ENCODE results near the gene FGF8.

The FGF8 gene

DNA sequence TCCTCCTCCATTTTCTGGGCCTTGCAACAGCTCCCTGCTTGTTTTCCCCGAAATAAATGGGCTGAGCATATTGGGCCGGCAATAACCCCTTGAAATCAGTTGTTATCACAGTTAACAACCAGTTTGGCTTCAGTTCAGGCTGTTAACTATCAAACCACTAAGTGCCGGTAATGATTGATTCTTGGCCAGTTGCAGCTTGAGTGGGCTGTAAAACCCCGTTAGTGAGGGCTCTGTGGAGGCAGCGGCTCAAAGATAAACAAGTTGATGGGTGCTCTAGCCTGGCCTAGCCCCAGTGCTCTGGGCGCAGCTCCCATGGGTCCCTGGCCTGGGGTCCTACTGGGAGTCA is 8.3 kb downstream of the FGF8 start:
- TF ChIP-seq, protein P1, sequence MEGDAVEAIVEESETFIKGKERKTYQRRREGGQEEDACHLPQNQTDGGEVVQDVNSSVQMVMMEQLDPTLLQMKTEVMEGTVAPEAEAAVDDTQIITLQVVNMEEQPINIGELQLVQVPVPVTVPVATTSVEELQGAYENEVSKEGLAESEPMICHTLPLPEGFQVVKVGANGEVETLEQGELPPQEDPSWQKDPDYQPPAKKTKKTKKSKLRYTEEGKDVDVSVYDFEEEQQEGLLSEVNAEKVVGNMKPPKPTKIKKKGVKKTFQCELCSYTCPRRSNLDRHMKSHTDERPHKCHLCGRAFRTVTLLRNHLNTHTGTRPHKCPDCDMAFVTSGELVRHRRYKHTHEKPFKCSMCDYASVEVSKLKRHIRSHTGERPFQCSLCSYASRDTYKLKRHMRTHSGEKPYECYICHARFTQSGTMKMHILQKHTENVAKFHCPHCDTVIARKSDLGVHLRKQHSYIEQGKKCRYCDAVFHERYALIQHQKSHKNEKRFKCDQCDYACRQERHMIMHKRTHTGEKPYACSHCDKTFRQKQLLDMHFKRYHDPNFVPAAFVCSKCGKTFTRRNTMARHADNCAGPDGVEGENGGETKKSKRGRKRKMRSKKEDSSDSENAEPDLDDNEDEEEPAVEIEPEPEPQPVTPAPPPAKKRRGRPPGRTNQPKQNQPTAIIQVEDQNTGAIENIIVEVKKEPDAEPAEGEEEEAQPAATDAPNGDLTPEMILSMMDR (IDR thresholded peaks at IDR 0.05; ENCODE audit: low read depth, low read length, missing control alignments) = no peak
- H3K4me3 ChIP-seq (ENCODE audit: low read depth, low read length) = no peak overlapping the region

DNA sequence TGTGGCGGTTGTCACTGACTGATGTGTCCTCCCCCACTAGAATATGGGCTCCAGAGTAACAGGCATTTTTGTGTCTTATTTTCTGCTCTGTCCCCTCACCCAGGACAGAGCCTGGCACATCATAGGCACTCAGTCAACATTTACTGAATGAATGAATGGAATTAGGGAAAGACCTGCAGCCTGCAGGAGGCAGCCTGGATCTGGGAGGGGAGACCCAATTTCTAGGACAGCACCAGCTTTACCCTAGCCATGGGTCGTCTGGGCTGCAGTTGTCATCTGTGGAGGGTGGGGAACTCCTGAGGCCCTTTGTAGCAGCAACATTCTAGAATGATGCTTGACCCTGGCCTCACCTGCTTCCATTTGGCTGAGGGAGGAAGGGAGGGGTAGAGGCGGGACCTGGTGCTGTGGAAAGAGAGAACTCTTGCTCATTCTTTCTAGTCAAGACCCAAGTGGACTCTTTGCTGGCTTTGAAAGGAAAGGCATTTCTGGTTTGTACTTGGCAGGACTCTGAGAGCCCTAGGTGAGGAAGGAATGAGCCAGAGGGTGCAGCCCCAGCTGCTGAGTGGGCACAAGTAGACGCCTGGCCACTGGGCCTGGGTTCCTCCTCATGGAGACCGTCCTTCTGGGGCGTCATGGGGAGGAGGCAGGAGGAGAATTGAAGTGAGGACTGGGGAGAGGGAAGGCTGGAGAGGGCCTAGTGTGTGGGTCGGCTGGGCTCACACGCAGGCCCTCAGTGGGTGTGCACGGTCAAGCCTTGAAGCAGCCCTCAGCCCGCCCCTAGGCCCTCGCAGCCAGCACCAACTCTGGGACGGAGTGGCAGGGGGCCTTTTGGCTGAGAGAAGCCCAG is 8.9 kb downstream of the FGF8 start:
- TF ChIP-seq, protein P1 (IDR thresholded peaks at IDR 0.05; ENCODE audit: low read depth, low read length, missing control alignments) = no peak
- no peak overlapping the region for H3K4me3 ChIP-seq (ENCODE audit: low read depth, low read length)
- no peak for DNase-seq (ENCODE audit: low read depth)

More for the DNA sequence above, 8.3 kb downstream of the FGF8 start:
- no peak for DNase-seq (ENCODE audit: low read depth)

DNA sequence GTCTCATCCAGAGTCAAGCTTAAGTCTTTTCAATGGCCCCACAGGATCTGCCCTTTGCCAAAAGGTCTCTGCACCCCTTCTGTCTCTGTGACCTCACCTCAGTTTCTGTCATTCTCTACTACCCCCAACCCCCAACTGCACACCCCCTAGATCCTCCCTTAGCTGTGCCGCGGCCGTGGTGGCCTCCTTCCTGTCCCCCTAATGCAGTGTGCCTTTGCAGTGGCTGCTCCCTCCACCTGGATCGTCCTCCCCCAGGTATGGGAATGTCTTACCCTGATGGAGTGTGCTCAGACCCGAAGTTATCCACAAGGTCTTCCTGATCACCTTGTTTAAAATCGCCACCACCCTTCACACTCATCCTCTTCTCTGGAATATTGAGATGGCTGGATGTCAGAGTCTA is 9.6 kb downstream of the FGF8 start:
- TF ChIP-seq, protein P1 (IDR thresholded peaks at IDR 0.05; ENCODE audit: low read depth, low read length, missing control alignments) = no peak
- no peak overlapping the region for H3K4me3 ChIP-seq (ENCODE audit: low read depth, low read length)
- no peak for DNase-seq (ENCODE audit: low read depth)

DNA sequence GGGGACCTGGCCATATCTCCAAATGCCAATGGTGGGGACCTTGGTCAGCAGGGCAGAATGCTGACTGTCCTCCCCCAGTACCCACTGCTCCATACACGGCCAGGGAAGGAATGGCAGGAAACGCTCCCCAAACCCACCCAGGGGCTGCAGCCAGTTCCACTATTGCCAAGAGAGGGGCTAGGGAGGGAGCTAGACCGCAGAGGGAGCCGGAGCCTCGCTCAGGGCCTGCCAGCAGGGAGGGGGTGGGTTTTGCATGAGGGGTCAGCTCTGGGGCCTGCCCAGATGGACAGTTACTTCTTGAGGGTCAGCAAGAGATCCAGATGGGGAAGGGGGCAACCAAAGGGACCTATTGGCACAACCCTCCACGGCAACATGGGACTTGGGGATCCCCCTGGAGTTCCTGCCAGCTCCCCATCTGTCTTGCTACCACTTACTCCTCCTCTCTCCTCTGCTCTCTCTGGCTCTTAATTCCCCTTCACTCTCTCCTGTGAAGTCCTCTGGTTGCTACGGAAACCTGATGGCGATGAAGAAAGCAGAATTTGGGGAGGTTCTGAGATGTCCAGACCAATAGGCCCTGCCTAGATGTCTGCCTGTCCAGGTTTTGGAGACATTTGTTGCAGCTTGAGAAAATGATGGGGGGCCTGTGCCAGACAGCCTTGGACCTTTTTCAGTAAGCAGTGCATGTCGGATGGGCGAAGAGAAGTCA is 12.6 kb downstream of the FGF8 start:
- TF ChIP-seq, protein P1 (IDR thresholded peaks at IDR 0.05; ENCODE audit: low read depth, low read length, missing control alignments) = no peak
- DNase-seq (ENCODE audit: low read depth) = no peak
- H3K4me3 ChIP-seq (ENCODE audit: low read depth, low read length) = no peak overlapping the region

DNA sequence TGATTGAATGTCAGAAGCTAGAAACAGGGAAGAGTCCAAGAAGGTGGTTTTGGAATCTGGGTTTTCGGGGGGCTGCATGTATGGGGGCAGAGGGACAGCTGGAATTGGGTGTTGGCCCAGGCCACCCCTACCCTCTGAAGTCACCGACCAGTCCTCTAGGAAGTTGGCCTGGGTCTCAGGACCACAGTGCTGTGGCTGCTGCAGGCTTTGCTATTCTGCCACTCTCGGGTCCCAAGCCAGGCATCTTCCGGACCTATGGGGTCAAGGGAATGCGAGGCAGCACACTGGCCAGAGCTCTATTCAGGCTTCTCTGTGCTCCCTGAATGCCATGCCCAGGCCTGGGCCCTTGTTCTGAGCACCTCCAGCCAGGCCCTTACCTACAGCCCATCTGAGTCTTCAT is 13.2 kb downstream of the FGF8 start:
- TF ChIP-seq, protein P1 (IDR thresholded peaks at IDR 0.05; ENCODE audit: low read depth, low read length, missing control alignments) = no peak
- no peak overlapping the region for H3K4me3 ChIP-seq (ENCODE audit: low read depth, low read length)
- no peak for DNase-seq (ENCODE audit: low read depth)

DNA sequence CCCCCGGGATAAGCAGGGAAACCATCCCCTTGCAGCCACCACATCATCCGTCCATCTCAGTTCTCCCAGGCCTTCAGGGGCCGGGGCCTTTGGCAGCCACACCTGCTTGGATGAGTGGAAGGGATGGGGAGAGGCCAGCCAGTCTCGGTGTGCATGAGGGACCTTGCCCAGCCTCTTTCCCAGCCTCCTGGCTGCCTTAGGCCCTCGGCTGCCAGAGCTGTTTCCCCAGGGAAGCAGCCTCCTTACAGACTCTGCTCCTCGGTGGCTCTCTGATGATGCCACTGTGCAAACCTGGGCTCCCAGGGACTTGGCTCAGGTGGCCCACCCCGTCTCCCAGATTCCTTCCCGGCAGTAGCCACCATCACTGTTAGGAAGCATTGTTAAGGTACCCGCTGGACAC is 14.7 kb downstream of the FGF8 start:
- TF ChIP-seq, protein P1 (IDR thresholded peaks at IDR 0.05; ENCODE audit: low read depth, low read length, missing control alignments) = no peak
- H3K4me3 ChIP-seq (ENCODE audit: low read depth, low read length) = no peak overlapping the region
- DNase-seq (ENCODE audit: low read depth) = no peak
